AG09319 (cell line): Measurements from ENCODE around the gene RNMT.

Experiments
- DNase-seq: peaks from one replicate; pipeline ENCODE4 v3.0.0-alpha.2; 2010; ENCODE audit warnings: low read depth; ENCODE audit errors: extremely low read depth
- CTCF ChIP-seq: IDR thresholded peaks from 2 replicates; pipeline ENCODE4 v1.5.1; 2011; ENCODE audit warnings: low read depth, mild to moderate bottlenecking, inconsistent platforms, low read length, moderate library complexity

RNMT gene

GRCh38 chr18:13801260-13801601 is 74.8 kb downstream of the RNMT start:
- TF ChIP-seq CTCF: no peak
- no peak for DNase-seq

GRCh38 chr18:13804305-13804704 is 77.8 kb downstream of the RNMT start:
- TF ChIP-seq CTCF: no peak
- no peak for DNase-seq

- no peak for TF ChIP-seq CTCF
- DNase-seq: no peak
These were observed 82.0 kb downstream of the RNMT start for GRCh38 chr18:13808294-13809042.

- TF ChIP-seq CTCF: no peak
- DNase-seq: no peak
These were observed 82.6 kb downstream of the RNMT start for GRCh38 chr18:13809043-13809430.

- no peak for TF ChIP-seq CTCF
- DNase-seq: no peak
These were observed 83.2 kb downstream of the RNMT start for GRCh38 chr18:13809531-13810255.

- DNase-seq: no peak
These were observed 84.5 kb downstream of the RNMT start for GRCh38 chr18:13810950-13811485.

More at GRCh38 chr18:13810950-13811485, 84.5 kb downstream of the RNMT start:
- TF ChIP-seq CTCF: no peak
